ENCODE results near the gene USP54.

DNA sequence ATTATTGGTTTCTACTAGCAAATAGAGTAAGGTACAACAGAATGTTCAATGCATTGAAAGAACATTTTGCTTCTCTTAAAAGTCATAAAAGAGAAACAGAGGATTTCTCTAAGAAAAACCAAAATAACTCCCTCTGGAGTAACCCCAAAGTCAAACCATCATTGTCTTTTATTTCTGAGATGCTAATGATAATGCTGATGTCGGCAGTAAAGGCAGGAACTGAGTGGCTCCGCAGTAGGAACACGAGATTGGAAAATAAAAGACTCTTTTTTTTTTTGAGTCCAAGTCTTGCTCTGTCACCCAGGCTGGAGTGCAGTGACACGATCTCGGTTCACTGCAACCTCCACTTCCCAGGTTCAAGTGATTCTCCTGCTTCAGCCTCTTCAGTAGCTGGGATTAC lies 2.7 kb upstream of the USP54 start:
- TF ChIP-seq, protein P1, sequence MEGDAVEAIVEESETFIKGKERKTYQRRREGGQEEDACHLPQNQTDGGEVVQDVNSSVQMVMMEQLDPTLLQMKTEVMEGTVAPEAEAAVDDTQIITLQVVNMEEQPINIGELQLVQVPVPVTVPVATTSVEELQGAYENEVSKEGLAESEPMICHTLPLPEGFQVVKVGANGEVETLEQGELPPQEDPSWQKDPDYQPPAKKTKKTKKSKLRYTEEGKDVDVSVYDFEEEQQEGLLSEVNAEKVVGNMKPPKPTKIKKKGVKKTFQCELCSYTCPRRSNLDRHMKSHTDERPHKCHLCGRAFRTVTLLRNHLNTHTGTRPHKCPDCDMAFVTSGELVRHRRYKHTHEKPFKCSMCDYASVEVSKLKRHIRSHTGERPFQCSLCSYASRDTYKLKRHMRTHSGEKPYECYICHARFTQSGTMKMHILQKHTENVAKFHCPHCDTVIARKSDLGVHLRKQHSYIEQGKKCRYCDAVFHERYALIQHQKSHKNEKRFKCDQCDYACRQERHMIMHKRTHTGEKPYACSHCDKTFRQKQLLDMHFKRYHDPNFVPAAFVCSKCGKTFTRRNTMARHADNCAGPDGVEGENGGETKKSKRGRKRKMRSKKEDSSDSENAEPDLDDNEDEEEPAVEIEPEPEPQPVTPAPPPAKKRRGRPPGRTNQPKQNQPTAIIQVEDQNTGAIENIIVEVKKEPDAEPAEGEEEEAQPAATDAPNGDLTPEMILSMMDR (IDR thresholded peaks at IDR 0.05; ENCODE audit: low read depth, low read length, missing input control): no peak
- TF ChIP-seq EGR1 (IDR thresholded peaks at IDR 0.05; ENCODE audit: low read depth in 2 of 2): no peak
- TF ChIP-seq YY1 (IDR thresholded peaks at IDR 0.05): no peak
- TF ChIP-seq, protein P2, sequence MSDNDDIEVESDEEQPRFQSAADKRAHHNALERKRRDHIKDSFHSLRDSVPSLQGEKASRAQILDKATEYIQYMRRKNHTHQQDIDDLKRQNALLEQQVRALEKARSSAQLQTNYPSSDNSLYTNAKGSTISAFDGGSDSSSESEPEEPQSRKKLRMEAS (IDR thresholded peaks at IDR 0.05): no peak
- TF ChIP-seq, protein P3, sequence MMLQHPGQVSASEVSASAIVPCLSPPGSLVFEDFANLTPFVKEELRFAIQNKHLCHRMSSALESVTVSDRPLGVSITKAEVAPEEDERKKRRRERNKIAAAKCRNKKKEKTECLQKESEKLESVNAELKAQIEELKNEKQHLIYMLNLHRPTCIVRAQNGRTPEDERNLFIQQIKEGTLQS (IDR thresholded peaks at IDR 0.05): no peak
- no peak for TF ChIP-seq SP1 (IDR thresholded peaks at IDR 0.05)
- TF ChIP-seq TAF1 (conservative IDR thresholded peaks at IDR 0.05): no peak
- no peak for TF ChIP-seq RAD21 (IDR thresholded peaks at IDR 0.05)
- TF ChIP-seq, protein P4, sequence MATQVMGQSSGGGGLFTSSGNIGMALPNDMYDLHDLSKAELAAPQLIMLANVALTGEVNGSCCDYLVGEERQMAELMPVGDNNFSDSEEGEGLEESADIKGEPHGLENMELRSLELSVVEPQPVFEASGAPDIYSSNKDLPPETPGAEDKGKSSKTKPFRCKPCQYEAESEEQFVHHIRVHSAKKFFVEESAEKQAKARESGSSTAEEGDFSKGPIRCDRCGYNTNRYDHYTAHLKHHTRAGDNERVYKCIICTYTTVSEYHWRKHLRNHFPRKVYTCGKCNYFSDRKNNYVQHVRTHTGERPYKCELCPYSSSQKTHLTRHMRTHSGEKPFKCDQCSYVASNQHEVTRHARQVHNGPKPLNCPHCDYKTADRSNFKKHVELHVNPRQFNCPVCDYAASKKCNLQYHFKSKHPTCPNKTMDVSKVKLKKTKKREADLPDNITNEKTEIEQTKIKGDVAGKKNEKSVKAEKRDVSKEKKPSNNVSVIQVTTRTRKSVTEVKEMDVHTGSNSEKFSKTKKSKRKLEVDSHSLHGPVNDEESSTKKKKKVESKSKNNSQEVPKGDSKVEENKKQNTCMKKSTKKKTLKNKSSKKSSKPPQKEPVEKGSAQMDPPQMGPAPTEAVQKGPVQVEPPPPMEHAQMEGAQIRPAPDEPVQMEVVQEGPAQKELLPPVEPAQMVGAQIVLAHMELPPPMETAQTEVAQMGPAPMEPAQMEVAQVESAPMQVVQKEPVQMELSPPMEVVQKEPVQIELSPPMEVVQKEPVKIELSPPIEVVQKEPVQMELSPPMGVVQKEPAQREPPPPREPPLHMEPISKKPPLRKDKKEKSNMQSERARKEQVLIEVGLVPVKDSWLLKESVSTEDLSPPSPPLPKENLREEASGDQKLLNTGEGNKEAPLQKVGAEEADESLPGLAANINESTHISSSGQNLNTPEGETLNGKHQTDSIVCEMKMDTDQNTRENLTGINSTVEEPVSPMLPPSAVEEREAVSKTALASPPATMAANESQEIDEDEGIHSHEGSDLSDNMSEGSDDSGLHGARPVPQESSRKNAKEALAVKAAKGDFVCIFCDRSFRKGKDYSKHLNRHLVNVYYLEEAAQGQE (IDR thresholded peaks at IDR 0.05): no peak

All from liver (tissue), 3 donors.